Chondrocyte (in vitro differentiated cells): ENCODE data around the gene DYRK3. TPM values are rescaled to one million over a fixed set of nuclear protein-coding genes. Genes with fewer than 3 reads are reported as not detected.

Experiments
- DNase-seq: peaks from one replicate; pipeline ENCODE4 v3.0.0; 2021; ENCODE audit warnings: mixed read lengths, low spot score
- H3K27ac Mint-ChIP-seq: one replicate; pipeline ENCODE4 v1.8.0; 2021; ENCODE audit warnings: mild to moderate bottlenecking, moderate library complexity, mixed read lengths; ENCODE audit not compliant: unreplicated experiment
- H3K27me3 Mint-ChIP-seq: 2 replicates; pipeline ENCODE4 v1.8.0; 2021; ENCODE audit warnings: low read depth, mixed read lengths
- H3K36me3 Mint-ChIP-seq: 2 replicates; pipeline ENCODE4 v1.8.0; 2021; ENCODE audit warnings: low read depth, mixed read lengths
- H3K4me1 Mint-ChIP-seq: 2 replicates; pipeline ENCODE4 v1.8.0; 2021; ENCODE audit warnings: low read depth, mild to moderate bottlenecking, mixed read lengths
- H3K4me3 Mint-ChIP-seq: one replicate; pipeline ENCODE4 v1.8.0; 2021; ENCODE audit warnings: mild to moderate bottlenecking, moderate library complexity, mixed read lengths; ENCODE audit not compliant: unreplicated experiment
- H3K9me3 Mint-ChIP-seq: 2 replicates; pipeline ENCODE4 v1.8.0; 2021; ENCODE audit warnings: low read depth, mixed read lengths
- total RNA-seq: library from RNA; stranded (reverse); gene quantifications from 3 replicates; pipeline ENCODE4 v1.2.1, GENCODE V29; 2021
- TF ChIP-seq, protein P1 (sequence below): fragments of 200-600 bp; sonication (generic); IDR thresholded peaks from 2 replicates; pipeline ENCODE4 v1.5.0; 2021; ENCODE audit warnings: antibody characterized with exemption, mild to moderate bottlenecking, moderate library complexity

The DYRK3 gene
- total RNA-seq, 1 donor from 2014 or later: 6.6 TPM

DNA sequence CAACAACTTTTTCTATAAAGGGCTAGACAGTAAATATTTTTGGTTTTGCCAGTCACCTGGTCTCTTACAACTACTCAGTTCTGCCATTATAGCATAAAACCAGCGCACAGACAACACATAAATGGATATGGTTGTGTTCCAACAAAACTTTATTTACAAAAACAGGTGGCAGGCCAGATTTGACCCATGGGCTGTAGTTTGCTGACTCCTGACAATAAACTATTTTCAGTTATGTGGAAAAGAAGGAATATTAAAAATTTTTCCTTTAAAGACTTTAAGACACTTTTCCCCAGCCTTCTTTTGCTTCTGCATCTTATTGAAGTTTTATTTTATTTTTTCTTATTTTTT, 39.0 kb upstream of the DYRK3 start:
- no peak for DNase-seq
- Mint-ChIP-seq H3K27me3 (no peaks in the 10 kb centered on the region), H3K9me3 (no peaks in the 10 kb centered on the region), H3K4me1 (peaks cover 8% of the 10 kb centered on the region), H3K27ac (no peak overlapping the region), H3K4me3 (no peak overlapping the region), H3K36me3 (peaks cover 48% of the 10 kb centered on the region)
- TF ChIP-seq, protein P1, sequence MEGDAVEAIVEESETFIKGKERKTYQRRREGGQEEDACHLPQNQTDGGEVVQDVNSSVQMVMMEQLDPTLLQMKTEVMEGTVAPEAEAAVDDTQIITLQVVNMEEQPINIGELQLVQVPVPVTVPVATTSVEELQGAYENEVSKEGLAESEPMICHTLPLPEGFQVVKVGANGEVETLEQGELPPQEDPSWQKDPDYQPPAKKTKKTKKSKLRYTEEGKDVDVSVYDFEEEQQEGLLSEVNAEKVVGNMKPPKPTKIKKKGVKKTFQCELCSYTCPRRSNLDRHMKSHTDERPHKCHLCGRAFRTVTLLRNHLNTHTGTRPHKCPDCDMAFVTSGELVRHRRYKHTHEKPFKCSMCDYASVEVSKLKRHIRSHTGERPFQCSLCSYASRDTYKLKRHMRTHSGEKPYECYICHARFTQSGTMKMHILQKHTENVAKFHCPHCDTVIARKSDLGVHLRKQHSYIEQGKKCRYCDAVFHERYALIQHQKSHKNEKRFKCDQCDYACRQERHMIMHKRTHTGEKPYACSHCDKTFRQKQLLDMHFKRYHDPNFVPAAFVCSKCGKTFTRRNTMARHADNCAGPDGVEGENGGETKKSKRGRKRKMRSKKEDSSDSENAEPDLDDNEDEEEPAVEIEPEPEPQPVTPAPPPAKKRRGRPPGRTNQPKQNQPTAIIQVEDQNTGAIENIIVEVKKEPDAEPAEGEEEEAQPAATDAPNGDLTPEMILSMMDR: no peak

DNA sequence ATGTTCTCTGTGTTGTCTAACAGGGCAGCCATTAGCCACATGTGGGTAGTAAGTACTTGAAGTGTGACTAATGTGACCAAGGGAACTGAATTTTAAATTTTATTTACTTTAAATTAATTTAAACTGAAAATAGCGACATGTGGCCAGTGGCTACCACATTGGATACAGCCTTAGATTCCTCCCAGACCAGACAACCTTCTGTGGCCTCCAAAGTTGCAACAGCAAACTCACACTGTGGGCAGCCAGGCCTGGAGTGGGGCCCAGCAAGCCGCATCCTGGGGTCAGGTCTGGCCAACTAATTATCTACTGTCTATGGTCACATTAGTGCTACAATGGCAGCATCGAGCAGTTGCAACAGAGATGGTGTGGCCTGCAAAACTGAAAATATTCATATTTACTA, 34.8 kb upstream of the DYRK3 start:
- DNase-seq: no peak
- no peaks in the 10 kb centered on the region for H3K9me3 Mint-ChIP-seq
- no peaks in the 10 kb centered on the region for H3K27me3 Mint-ChIP-seq
- H3K4me1 Mint-ChIP-seq: peaks cover 10% of the 10 kb centered on the region
- H3K4me3 Mint-ChIP-seq: no peak overlapping the region
- no peak overlapping the region for H3K27ac Mint-ChIP-seq
- H3K36me3 Mint-ChIP-seq: peaks cover 28% of the 10 kb centered on the region
- TF ChIP-seq, protein P1: no peak

DNA sequence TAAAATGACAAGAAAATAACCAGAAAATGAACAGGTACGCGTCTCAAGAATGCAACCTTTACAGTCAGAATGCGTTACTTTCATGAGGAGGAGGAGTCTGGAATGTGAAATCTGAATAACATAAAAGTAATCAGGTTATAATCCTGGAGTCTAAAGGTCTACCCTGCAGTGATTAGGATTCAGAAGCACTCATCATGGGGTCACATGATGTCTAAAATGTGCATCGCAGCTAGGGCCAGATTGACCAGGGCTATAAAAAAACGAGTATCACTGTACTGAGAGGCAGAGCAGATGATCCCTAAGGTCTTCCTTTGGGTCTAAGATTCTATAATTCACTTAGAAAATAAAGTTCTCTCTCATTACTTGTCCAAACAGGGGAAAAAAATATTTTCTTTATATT, 30.5 kb upstream of the DYRK3 start:
- TF ChIP-seq, protein P1: no peak
- H3K27me3 Mint-ChIP-seq: no peaks in the 10 kb centered on the region
- peaks cover 8% of the 10 kb centered on the region for H3K4me1 Mint-ChIP-seq
- no peaks in the 10 kb centered on the region for H3K9me3 Mint-ChIP-seq
- DNase-seq: no peak
- H3K36me3 Mint-ChIP-seq: peaks cover 14% of the 10 kb centered on the region
- H3K4me3 Mint-ChIP-seq: no peak overlapping the region
- no peak overlapping the region for H3K27ac Mint-ChIP-seq

DNA sequence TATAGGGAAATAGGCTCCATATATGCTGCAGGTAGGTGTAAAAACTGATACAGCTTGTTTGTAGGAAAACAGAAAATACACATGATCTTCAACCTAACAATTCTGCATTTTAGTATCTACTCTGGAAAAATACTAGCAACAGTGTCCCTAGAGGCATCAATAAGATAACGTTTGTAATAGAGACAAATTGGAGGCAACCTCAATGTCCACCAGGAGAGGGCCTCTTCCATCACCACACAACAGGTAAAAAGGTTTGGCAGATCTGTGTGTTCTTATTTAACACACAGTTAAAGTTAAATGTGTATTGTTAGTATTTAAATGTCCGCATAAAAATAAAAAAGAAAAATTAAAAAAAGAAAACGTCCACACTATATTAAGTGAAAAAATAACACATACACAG, 28.5 kb upstream of the DYRK3 start:
- peaks cover 11% of the 10 kb centered on the region for H3K36me3 Mint-ChIP-seq
- no peak overlapping the region for H3K27ac Mint-ChIP-seq
- H3K27me3 Mint-ChIP-seq: no peaks in the 10 kb centered on the region
- peaks cover 19% of the 10 kb centered on the region for H3K4me1 Mint-ChIP-seq
- H3K9me3 Mint-ChIP-seq: no peaks in the 10 kb centered on the region
- TF ChIP-seq, protein P1: peak; percentile 75
- no peak for DNase-seq
- H3K4me3 Mint-ChIP-seq: no peak overlapping the region

DNA sequence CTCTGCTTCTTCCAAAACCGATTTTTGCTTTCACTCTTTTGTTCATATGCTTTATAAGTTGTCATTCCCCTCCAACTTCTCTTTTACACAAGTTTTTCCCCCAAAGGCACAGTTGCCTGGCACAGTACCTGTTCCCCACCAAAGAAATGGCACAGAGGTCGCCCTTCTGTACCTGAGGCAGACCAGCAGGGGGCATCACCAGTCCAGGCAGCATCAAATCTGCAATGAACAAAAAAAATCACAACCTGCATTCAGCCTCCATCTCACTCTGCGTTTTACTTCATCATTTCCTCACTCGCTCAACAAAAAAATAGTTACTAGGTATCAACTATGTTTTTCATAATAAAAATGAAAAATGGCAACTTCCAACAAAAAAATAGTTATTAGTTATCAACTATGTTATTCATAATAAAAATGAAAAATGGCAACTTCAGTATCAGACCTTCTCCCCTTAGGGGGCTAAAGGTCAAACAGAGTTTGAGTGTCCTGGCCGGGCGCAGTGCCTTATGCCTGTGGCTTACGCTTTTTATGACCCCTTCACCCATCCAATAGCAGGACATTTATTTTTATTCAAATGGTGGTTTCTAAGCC, 27.1 kb upstream of the DYRK3 start:
- H3K4me3 Mint-ChIP-seq: no peak overlapping the region
- no peaks in the 10 kb centered on the region for H3K9me3 Mint-ChIP-seq
- TF ChIP-seq, protein P1: peak; percentile 80
- peaks cover 5% of the 10 kb centered on the region for H3K36me3 Mint-ChIP-seq
- peaks cover 14% of the 10 kb centered on the region for H3K4me1 Mint-ChIP-seq
- no peaks in the 10 kb centered on the region for H3K27me3 Mint-ChIP-seq
- no peak overlapping the region for H3K27ac Mint-ChIP-seq
- no peak for DNase-seq
